Uterus (tissue), 4 donors: Measurements from ENCODE around the gene DKC1. TPM values are rescaled to one million over a fixed set of nuclear protein-coding genes. Genes with fewer than 3 reads are reported as not detected.

Experiments used
- DNase-seq, 2 donors: peaks; one replicate each; pipeline ENCODE4 v3.0.0-alpha.2; 2019 to 2020
- H3K27ac ChIP-seq, 2 donors: fragments of 200-600 bp; sonication (generic); 1 replicate in 1 of 2; 2 replicates in 1 of 2; pipeline ENCODE4 v1.5.1; 2016 to 2018
- H3K27me3 ChIP-seq, 2 donors: fragments of 200-600 bp; sonication (generic); one replicate each; pipeline ENCODE4 v1.5.1; 2018 to 2019; ENCODE audit warnings: control low read depth in 1 of 2
- H3K36me3 ChIP-seq, 2 donors: fragments of 200-600 bp; sonication (generic); one replicate each; pipeline ENCODE4 v1.5.1; 2019; ENCODE audit warnings: control low read depth in 1 of 2
- H3K4me1 ChIP-seq, 2 donors: fragments of 200-600 bp; sonication (generic); one replicate each; pipeline ENCODE4 v1.5.1; 2018 to 2019; ENCODE audit warnings: control low read depth in 1 of 2
- H3K4me3 ChIP-seq, 2 donors: fragments of 200-600 bp; sonication (generic); 1 replicate in 1 of 2; 2 replicates in 1 of 2; pipeline ENCODE4 v1.5.1; 2018 to 2019; ENCODE audit warnings: mild to moderate bottlenecking in 1 of 2
- H3K9me3 ChIP-seq, 2 donors: fragments of 200-600 bp; sonication (generic); one replicate each; pipeline ENCODE4 v1.5.1; 2019; ENCODE audit warnings: control low read depth in 1 of 2
- POLR2A ChIP-seq, 2 donors: fragments of 450-650 bp; IDR thresholded peaks; one replicate each; pipeline ENCODE4 v1.6.1; 2016; ENCODE audit warnings: antibody characterized with exemption in 2 of 2, mild to moderate bottlenecking in 1 of 2, moderate library complexity in 1 of 2
- intact Hi-C: fragments of 100-400 bp; cut with DNase I; formaldehyde crosslinking; loops from one replicate; pipeline ENCODE4 v1.15.1; 2023; ENCODE audit warnings: low total_unique reads
- total RNA-seq, 4 donors: library from RNA; depleted of rRNA in 3 of 4; stranded (reverse); fragments of >200 nt in 3 of 4; gene quantifications; one replicate each; pipeline versions ENCODE4 v1.1.0 to v1.2.4, GENCODE V29; 2014 to 2023
- TF ChIP-seq, protein P1 (sequence below), 4 experiments: fragments of 200-600 bp in 2 of 4; fragments of 450-650 bp in 2 of 4; sonication (generic) in 2 of 4; IDR thresholded peaks; one replicate each; pipeline ENCODE4 v1.5.1; 2016 to 2019; ENCODE audit warnings: antibody characterized with exemption in 4 of 4, mild to moderate bottlenecking in 2 of 4, moderate library complexity in 1 of 4
- donor health status: DM: yes; HTN: yes; CAD: no.

The DKC1 gene
- total RNA-seq, 4 donors from 2014 or later, result 6.4 to 36.4 (median 19.1) TPM

DNA sequence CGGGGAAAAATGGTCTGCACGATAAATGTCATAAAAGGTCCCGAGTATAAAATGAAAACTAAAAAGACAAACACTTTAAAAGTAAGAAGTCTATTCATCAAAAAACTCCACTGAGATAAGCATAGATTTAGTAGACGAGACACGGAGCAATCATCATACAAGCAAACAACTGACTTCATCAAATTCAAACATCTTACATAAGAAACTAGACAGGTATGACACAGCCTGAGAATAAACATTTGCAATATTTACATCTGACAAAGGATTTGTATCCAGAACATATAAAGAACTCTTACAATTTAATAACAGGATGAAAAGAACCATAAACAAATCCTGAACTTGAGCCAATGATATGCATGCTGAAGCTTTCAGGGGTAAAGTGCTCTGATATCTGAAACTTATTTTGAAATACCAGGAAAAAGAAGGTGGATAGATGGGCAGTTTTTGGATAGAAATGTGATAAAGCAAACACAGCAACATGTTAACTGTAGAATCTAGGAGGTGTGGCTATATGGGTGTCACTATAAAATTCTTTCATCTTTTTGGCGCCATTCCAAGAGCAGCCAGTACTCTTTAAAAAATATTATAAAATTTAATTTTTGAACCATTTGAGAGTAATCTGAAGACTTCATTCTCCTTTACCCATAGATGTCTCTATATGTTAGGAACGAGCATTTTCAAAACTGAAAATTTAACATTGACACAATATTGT is 30.6 kb downstream of the DKC1 start:
- DNase-seq, result no peak
- Histone ChIP-seq H3K9me3 (no peaks in the 10 kb centered on the region), H3K36me3 (no peaks in the 10 kb centered on the region), H3K27ac (no peak overlapping the region), H3K4me3 (no peak overlapping the region), H3K4me1 (no peaks in the 10 kb centered on the region), H3K27me3 (no peaks in the 10 kb centered on the region)
- intact Hi-C loops, result no loop called here
- TF ChIP-seq POLR2A (IDR thresholded peaks at IDR 0.05), result no peak
- TF ChIP-seq, protein P1, sequence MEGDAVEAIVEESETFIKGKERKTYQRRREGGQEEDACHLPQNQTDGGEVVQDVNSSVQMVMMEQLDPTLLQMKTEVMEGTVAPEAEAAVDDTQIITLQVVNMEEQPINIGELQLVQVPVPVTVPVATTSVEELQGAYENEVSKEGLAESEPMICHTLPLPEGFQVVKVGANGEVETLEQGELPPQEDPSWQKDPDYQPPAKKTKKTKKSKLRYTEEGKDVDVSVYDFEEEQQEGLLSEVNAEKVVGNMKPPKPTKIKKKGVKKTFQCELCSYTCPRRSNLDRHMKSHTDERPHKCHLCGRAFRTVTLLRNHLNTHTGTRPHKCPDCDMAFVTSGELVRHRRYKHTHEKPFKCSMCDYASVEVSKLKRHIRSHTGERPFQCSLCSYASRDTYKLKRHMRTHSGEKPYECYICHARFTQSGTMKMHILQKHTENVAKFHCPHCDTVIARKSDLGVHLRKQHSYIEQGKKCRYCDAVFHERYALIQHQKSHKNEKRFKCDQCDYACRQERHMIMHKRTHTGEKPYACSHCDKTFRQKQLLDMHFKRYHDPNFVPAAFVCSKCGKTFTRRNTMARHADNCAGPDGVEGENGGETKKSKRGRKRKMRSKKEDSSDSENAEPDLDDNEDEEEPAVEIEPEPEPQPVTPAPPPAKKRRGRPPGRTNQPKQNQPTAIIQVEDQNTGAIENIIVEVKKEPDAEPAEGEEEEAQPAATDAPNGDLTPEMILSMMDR (IDR thresholded peaks at IDR 0.05), result no peak

DNA sequence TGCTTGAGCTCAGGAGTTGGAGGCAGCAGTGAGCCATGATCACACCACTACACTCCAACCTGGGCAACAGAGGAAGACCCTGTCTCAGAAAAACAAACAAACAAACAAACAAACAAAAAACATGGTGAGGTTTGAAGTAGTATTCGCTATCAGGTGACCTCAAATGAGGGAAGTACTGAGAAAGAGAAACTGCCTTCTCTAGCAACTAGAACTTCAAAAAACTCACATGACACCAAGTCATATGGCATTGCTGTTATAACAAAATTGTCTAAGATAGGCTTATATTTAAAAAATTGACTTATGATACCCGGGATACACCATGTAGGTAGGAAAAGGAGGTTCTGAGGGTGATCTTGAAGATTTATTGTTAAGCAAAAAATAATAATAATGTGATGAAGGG is 32.4 kb downstream of the DKC1 start:
- Histone ChIP-seq H3K4me3 (no peak overlapping the region), H3K27me3 (no peaks in the 10 kb centered on the region), H3K4me1 (no peaks in the 10 kb centered on the region), H3K9me3 (no peaks in the 10 kb centered on the region), H3K36me3 (no peaks in the 10 kb centered on the region), H3K27ac (no peak overlapping the region)
- intact Hi-C loops, result no loop called here
- TF ChIP-seq, protein P1 (IDR thresholded peaks at IDR 0.05), result no peak
- no peak for TF ChIP-seq POLR2A (IDR thresholded peaks at IDR 0.05)
- no peak for DNase-seq

DNA sequence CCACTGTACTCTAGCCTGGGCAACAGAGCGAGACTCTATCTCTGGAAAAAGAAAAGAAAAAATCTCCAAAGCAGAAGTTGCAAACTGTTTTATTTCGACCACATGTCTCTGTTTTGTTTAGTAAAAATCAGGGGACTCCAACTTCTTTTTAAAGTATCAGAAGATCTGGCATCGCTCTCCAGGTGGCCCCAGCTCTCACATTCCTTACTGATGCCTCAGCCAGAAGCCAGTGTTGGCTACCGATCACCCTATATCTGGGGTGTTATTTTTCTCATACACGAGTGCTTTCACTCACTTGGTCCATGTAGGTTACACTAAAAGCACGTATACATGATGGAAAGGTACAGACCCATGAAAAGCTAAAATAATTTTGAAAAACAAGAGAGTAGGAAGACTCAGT is 34.3 kb downstream of the DKC1 start:
- TF ChIP-seq, protein P1 (IDR thresholded peaks at IDR 0.05), result no peak
- no peak for TF ChIP-seq POLR2A (IDR thresholded peaks at IDR 0.05)
- Histone ChIP-seq H3K27me3 (no peaks in the 10 kb centered on the region), H3K9me3 (no peaks in the 10 kb centered on the region), H3K4me1 (no peaks in the 10 kb centered on the region), H3K4me3 (no peak overlapping the region), H3K27ac (no peak overlapping the region), H3K36me3 (no peaks in the 10 kb centered on the region)
- intact Hi-C loops, result no loop called here
- no peak for DNase-seq

DNA sequence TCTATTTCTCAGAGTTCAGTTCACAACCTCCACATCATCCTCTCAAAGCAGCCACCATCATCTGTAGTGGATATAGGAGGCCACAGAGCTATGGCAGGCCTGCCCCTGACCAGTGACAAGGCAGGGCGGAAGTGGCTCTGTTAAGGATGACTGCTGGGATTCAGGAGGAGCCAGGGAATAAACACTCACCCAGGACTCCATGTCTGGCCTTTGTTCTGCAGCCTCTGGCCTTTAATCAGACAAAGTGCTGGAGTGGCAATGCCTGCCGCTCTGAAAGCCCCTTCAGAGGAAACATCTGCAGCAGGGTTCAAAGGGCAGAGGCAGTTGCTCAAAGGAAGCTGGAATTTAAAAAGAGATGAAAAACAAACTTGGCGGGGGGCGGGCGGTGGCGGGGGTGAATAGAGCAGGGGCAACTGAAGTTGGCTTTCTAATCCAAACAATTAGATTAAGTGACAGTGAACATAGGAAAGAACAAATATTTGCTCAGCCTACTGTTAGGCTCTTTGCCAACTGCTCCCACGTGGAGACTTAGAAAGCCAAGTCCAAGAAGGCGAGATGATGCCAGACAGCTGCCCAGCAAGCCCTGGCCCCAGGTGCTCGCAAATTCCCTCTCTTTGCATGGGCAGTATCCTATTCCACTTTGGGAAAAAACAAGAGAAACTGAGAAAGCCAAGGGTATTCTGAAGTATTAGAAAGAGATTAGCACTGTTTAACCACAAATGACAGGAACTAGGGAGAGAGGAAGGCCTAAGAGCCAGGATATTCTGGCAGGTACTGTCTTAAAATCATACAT is 37.1 kb downstream of the DKC1 start:
- Histone ChIP-seq H3K27me3 (no peaks in the 10 kb centered on the region), H3K27ac (no peak overlapping the region), H3K9me3 (no peaks in the 10 kb centered on the region), H3K36me3 (no peaks in the 10 kb centered on the region), H3K4me1 (no peaks in the 10 kb centered on the region), H3K4me3 (no peak overlapping the region)
- no peak for TF ChIP-seq POLR2A (IDR thresholded peaks at IDR 0.05)
- TF ChIP-seq, protein P1 (IDR thresholded peaks at IDR 0.05), result no peak
- intact Hi-C loops, result no loop called here
- DNase-seq, result peak in 1 of 2 donors; percentile 28
